Endodermal cell (in vitro differentiated cells): ENCODE results near the gene CGB3. TPM values are rescaled to one million over a fixed set of nuclear protein-coding genes. Genes with fewer than 3 reads are reported as not detected.
A peak's percentile ranks its signal among the peaks of the same experiment; 100 is the strongest.

Experiments
- DNase-seq: peaks from one replicate; pipeline ENCODE4 v3.0.0-alpha.2; 2017
- H3K27ac ChIP-seq: 2 replicates; pipeline ENCODE4 v1.5.1; 2013; ENCODE audit warnings: mild to moderate bottlenecking, low read depth, low read length, moderate library complexity
- H3K27me3 ChIP-seq: 2 replicates; pipeline ENCODE4 v1.6.1; 2013; ENCODE audit warnings: mild to moderate bottlenecking, low read length, moderate library complexity; ENCODE audit not compliant: insufficient read depth, control insufficient read depth, poor library complexity, severe bottlenecking
- H3K36me3 ChIP-seq: 2 replicates; pipeline ENCODE4 v1.7.0; 2013; ENCODE audit warnings: mild to moderate bottlenecking, low read length, moderate library complexity; ENCODE audit not compliant: control insufficient read depth, insufficient read depth
- H3K4me1 ChIP-seq: one replicate; pipeline ENCODE4 v1.7.0; 2013; ENCODE audit warnings: low read length; ENCODE audit not compliant: control insufficient read depth, insufficient read depth
- H3K4me3 ChIP-seq: 2 replicates; pipeline ENCODE4 v1.5.1; 2013; ENCODE audit warnings: mild to moderate bottlenecking, low read length, moderate library complexity
- H3K9ac ChIP-seq: 2 replicates; pipeline ENCODE4 v1.6.1; 2013; ENCODE audit warnings: mild to moderate bottlenecking, low read length, moderate library complexity; ENCODE audit not compliant: poor library complexity, severe bottlenecking; ENCODE audit errors: extremely low read depth
- H3K9me3 ChIP-seq: 2 replicates; pipeline ENCODE4 v1.6.1; 2013; ENCODE audit warnings: mild to moderate bottlenecking, low read length, moderate library complexity; ENCODE audit not compliant: control insufficient read depth
- H3K27ac Mint-ChIP-seq: 2 replicates; pipeline ENCODE4 v1.8.0; 2020; ENCODE audit warnings: mixed read lengths
- H3K27me3 Mint-ChIP-seq: 2 replicates; pipeline ENCODE4 v1.8.0; 2021; ENCODE audit warnings: mild to moderate bottlenecking, mixed read lengths; ENCODE audit not compliant: insufficient read depth
- H3K36me3 Mint-ChIP-seq: 2 replicates; pipeline ENCODE4 v1.8.0; 2020; ENCODE audit warnings: low read depth, mixed read lengths
- H3K4me1 Mint-ChIP-seq: 2 replicates; pipeline ENCODE4 v1.8.0; 2020; ENCODE audit warnings: mixed read lengths
- H3K4me3 Mint-ChIP-seq: 2 replicates; pipeline ENCODE4 v1.8.0; 2020; ENCODE audit warnings: mild to moderate bottlenecking, moderate library complexity, mixed read lengths
- H3K9me3 Mint-ChIP-seq: 2 replicates; pipeline ENCODE4 v1.8.0; 2020; ENCODE audit warnings: mild to moderate bottlenecking, mixed read lengths
- WGBS, 2 experiments: methylation state at CpG; one replicate each; pipeline versions ENCODE4 v1.1.5 to v1.1.7; 2013; ENCODE audit warnings: missing lambda C conversion rate in 2 of 2, mixed read lengths in 1 of 2; ENCODE audit not compliant: insufficient coverage in 1 of 2, insufficient read length in 1 of 2; 5-methylcytosine and 5-hydroxymethylcytosine counted together
- total RNA-seq, 2 donors: library from RNA; stranded (reverse); fragmentation: NEBNext Ultra II Directional in 1 of 2; extraction: Animal tissue kit (Norgen Biotek cat#: 25700) in 1 of 2; gene quantifications; 2 replicates in 1 of 2; 3 replicates in 1 of 2; pipeline ENCODE4 v1.2.1, GENCODE V29; 2021
- TF ChIP-seq, protein P1 (sequence below): fragments of 200-600 bp; sonication (generic); conservative IDR thresholded peaks from 2 replicates; pipeline ENCODE4 v1.5.0; 2021; ENCODE audit warnings: antibody characterized with exemption, mild to moderate bottlenecking

CGB3 gene
- total RNA-seq, 2 donors from 2014 or later: not detected

DNA sequence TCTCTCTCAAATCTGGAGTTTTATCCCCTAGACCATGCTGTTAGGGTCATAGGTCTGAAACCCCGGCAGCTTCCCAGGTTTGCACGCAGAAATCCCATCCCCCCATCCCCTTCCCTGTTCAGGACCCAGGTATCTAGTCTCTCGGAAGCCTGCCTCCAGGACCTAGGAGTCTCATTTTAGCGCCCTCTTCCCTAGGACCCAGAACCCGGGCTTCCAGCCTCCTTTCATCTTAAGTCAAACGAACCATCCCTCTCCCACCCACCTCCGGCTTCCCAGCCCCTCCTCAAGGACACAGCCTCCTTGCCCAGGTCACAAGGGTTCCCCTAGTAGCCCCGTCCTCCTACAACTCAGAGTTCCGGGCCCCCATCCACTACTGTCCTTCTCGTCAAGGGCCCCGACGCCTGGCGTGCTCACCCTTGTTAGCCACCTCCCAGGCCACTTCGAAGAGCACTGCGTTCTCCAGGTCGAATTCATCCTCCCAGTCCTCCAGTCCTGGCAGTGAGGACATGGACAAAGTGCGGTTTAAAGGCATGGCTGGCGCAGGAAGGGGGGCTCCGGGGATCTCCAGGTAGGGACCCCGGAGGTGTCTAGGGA, 31.5 kb downstream of the CGB3 start:
- DNase-seq: no peak
- peaks cover 4% of the 10 kb centered on the region for H3K4me1 ChIP-seq
- TF ChIP-seq, protein P1, sequence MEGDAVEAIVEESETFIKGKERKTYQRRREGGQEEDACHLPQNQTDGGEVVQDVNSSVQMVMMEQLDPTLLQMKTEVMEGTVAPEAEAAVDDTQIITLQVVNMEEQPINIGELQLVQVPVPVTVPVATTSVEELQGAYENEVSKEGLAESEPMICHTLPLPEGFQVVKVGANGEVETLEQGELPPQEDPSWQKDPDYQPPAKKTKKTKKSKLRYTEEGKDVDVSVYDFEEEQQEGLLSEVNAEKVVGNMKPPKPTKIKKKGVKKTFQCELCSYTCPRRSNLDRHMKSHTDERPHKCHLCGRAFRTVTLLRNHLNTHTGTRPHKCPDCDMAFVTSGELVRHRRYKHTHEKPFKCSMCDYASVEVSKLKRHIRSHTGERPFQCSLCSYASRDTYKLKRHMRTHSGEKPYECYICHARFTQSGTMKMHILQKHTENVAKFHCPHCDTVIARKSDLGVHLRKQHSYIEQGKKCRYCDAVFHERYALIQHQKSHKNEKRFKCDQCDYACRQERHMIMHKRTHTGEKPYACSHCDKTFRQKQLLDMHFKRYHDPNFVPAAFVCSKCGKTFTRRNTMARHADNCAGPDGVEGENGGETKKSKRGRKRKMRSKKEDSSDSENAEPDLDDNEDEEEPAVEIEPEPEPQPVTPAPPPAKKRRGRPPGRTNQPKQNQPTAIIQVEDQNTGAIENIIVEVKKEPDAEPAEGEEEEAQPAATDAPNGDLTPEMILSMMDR: no peak
- H3K27me3 ChIP-seq: no peaks in the 10 kb centered on the region
- H3K27ac Mint-ChIP-seq: peak overlapping the region; percentile 96
- H3K9me3 ChIP-seq: no peaks in the 10 kb centered on the region
- H3K9ac ChIP-seq: peak overlapping the region; percentile 83
- H3K36me3 ChIP-seq: peaks cover 9% of the 10 kb centered on the region
- H3K4me1 Mint-ChIP-seq: peaks cover 23% of the 10 kb centered on the region
- H3K27me3 Mint-ChIP-seq: no peaks in the 10 kb centered on the region
- H3K36me3 Mint-ChIP-seq: peaks cover 30% of the 10 kb centered on the region
- peak overlapping the region; percentile 34 for H3K27ac ChIP-seq
- WGBS, 2 experiments: 0 to 1% methylated on average over 7 to 20 of the region's 20 CpGs
- no peaks in the 10 kb centered on the region for H3K9me3 Mint-ChIP-seq
- peak overlapping the region; percentile 97 for H3K4me3 Mint-ChIP-seq
- peak overlapping the region; percentile 100 for H3K4me3 ChIP-seq

DNA sequence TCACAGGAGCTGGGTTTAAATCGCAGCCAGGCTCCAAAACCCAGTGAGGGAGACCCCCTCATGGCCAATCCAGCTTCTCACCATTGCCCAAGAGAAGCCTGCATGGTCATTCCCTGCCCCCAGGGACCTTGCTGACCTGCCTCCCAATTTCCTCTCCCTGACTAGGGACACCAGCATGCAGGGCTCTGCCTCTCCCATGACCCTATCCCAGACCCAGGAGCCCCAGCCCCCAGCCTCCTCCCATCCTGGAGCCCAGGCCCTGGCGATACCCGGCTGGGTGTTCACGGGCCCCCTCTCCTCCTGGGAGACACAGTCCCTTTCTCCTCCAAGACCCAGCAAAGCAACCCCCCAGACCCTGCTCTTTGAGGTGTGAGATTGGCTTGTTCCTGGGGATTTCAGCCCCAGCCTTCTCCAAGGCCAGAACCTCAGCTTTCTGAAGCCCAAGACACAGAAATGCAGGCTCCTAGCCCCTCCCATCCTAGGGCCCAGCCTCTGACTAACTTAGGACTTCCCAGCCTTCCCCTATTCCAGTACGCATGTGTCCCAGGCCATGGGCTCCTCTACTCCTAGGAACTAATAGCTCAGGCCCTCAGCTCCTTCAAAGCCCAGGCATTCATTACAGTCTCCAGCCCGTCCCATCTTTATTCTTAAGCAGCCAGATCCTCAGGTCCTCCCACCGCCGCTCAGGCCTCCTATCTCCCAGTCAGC, 32.1 kb downstream of the CGB3 start:
- H3K9me3 Mint-ChIP-seq: no peaks in the 10 kb centered on the region
- Histone ChIP-seq H3K36me3 (peaks cover 14% of the 10 kb centered on the region), H3K27ac (no peak overlapping the region), H3K4me1 (peaks cover 4% of the 10 kb centered on the region), H3K9ac (peak overlapping the region; percentile 83), H3K27me3 (no peaks in the 10 kb centered on the region), H3K4me3 (peak overlapping the region; percentile 100), H3K9me3 (no peaks in the 10 kb centered on the region)
- peak overlapping the region; percentile 97 for H3K4me3 Mint-ChIP-seq
- peaks cover 23% of the 10 kb centered on the region for H3K4me1 Mint-ChIP-seq
- H3K36me3 Mint-ChIP-seq: peaks cover 32% of the 10 kb centered on the region
- WGBS, 2 experiments: 34 to 42% methylated on average over 4 to 8 of the region's 8 CpGs
- H3K27ac Mint-ChIP-seq: peak overlapping the region; percentile 96
- H3K27me3 Mint-ChIP-seq: no peaks in the 10 kb centered on the region
- peak; percentile 80 for DNase-seq
- TF ChIP-seq, protein P1: no peak

DNA sequence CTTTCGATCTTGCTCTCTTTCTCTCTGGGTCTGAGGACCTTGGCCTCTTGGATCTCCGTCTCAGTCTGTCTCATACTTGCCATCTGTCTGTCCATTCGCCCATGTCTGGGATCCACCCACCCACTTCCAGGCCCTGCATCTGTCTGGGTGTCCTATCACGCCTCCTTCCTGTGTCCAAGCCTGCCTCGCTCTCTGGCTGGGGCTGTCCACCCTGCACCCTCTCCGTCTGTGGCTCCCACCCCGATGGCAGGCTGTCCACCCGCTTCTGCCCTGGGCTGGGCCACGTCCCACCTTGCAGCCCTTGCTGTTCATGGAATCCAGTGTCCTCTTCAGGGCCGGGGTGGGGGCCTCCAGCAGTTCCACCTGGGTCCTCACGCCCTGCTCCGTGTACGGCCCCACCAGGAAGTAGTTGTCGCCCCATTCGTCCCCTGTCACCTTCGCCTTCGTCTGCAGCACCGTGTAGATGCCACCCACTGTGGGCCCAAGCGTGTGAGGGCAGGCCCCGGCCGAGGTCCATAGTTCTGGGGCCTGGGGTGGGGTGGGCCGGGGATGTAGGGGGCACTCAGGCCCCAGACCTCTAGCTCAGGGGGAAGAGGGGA, 33.0 kb downstream of the CGB3 start:
- H3K27ac Mint-ChIP-seq: peak overlapping the region; percentile 52
- H3K4me3 ChIP-seq: peak overlapping the region; percentile 100
- 93 to 97% methylated on average over 12 to 22 of the region's 22 CpGs for WGBS, 2 experiments

More for the DNA sequence above, 33.0 kb downstream of the CGB3 start:
- Mint-ChIP-seq H3K4me1 (peaks cover 23% of the 10 kb centered on the region), H3K36me3 (peaks cover 35% of the 10 kb centered on the region), H3K4me3 (peak overlapping the region; percentile 97), H3K27me3 (no peaks in the 10 kb centered on the region), H3K9me3 (no peaks in the 10 kb centered on the region)
- Histone ChIP-seq H3K27ac (no peak overlapping the region), H3K9ac (peak overlapping the region; percentile 83), H3K36me3 (peaks cover 23% of the 10 kb centered on the region), H3K9me3 (no peaks in the 10 kb centered on the region), H3K4me1 (peaks cover 4% of the 10 kb centered on the region), H3K27me3 (no peaks in the 10 kb centered on the region)
- TF ChIP-seq, protein P1: no peak
- DNase-seq: no peak
